K562 (cell line): ENCODE data around the gene FOXN3. TPM values are rescaled to one million over a fixed set of nuclear protein-coding genes. Genes with fewer than 3 reads are reported as not detected.

ENCODE experiments used
- ATAC-seq: fragments of 200-7000 bp; cut with Tn5 transposase; 3 replicates; pipeline ENCODE4 v1.9.1; 2020; ENCODE audit warnings: moderate library complexity
- BruUV-seq: library from RNA; stranded (reverse); fragments of 400-500 nt; replicated peaks from 2 replicates; lab custom pipeline; 2021; lab: Mats Ljungman, UMichigan
- CTCF ChIA-PET: fragments of 300-600 bp; formaldehyde crosslinking; extraction: SDS; loops from one replicate; lab custom pipeline; 2021; ENCODE audit warnings: low intra/inter-chr PET ratio; lab: Yijun Ruan, JAX
- POLR2A ChIA-PET: fragments of 300-600, 350-650 bp; sonication (Branson Sonifier 250); formaldehyde crosslinking; extraction: SDS; loops from one replicate; lab custom pipeline; 2021; ENCODE audit warnings: antibody characterized with exemption, inconsistent platforms; lab: Yijun Ruan, JAX
- DNase-seq, 4 experiments: peaks; one replicate each; pipeline versions ENCODE4 v3.0.0 to v3.0.0-alpha.2; 2011 to 2018; ENCODE audit warnings: low spot score in 3 of 4, mixed read lengths in 3 of 4; ENCODE audit errors: extremely low read depth in 1 of 4
- FAIRE-seq: peaks from 2 replicates; lab custom pipeline; 2011; peaks lifted over from hg19 to GRCh38; lab: Jason Lieb, UNC
- H2AFZ ChIP-seq: 2 replicates; pipeline ENCODE4 v1.6.0; 2011; ENCODE audit warnings: low read depth, low read length, control low read depth, inconsistent platforms
- H3K27ac ChIP-seq: fragments of 200-600 bp; 3 replicates; pipeline ENCODE4 v1.8.0; 2011; ENCODE audit warnings: low read depth, mild to moderate bottlenecking, control low read depth, inconsistent platforms, low read length, moderate library complexity, mixed read lengths; ENCODE audit errors: extremely low read depth
- H3K27me3 ChIP-seq, 2 experiments: fragments of 300-600 bp in 1 of 2; 2 replicates in 1 of 2; 3 replicates in 1 of 2; pipeline versions ENCODE4 v1.6.0 to v1.8.0; 2011; ENCODE audit warnings: inconsistent platforms in 2 of 2, low read length in 2 of 2, mild to moderate bottlenecking in 1 of 2, mixed read lengths in 1 of 2, moderate library complexity in 1 of 2; ENCODE audit not compliant: control insufficient read depth in 2 of 2, insufficient read depth in 2 of 2
- H3K36me3 ChIP-seq: fragments of 300-600 bp; 3 replicates; pipeline ENCODE4 v1.8.0; 2011; ENCODE audit warnings: mild to moderate bottlenecking, low read length, inconsistent platforms; ENCODE audit not compliant: control insufficient read depth, insufficient read depth
- H3K4me1 ChIP-seq, 2 experiments: fragments of 200-600 bp in 1 of 2; replicated peaks in 1 of 2; 2 replicates in 1 of 2; 3 replicates in 1 of 2; pipeline versions ENCODE4 v1.5.1 to v1.8.0; 2011; ENCODE audit warnings: inconsistent platforms in 2 of 2, low read length in 2 of 2, mild to moderate bottlenecking in 1 of 2, mixed read lengths in 1 of 2, moderate library complexity in 1 of 2; ENCODE audit not compliant: control insufficient read depth in 2 of 2, insufficient read depth in 2 of 2
- H3K4me2 ChIP-seq: 2 replicates; pipeline ENCODE4 v1.6.1; 2011; ENCODE audit warnings: low read length, control low read depth, inconsistent platforms, mixed read lengths; ENCODE audit not compliant: insufficient read depth
- H3K4me3 ChIP-seq: fragments of 200-600 bp; sonication (generic), shearing (Covaris generic); 2 replicates; pipeline ENCODE4 v1.5.1; 2016; ENCODE audit warnings: control low read depth, inconsistent platforms
- H3K79me2 ChIP-seq: fragments of 200-600 bp; 3 replicates; pipeline ENCODE4 v1.8.0; 2011; ENCODE audit warnings: low read length, inconsistent platforms; ENCODE audit not compliant: control insufficient read depth, insufficient read depth
- H3K9ac ChIP-seq, 2 experiments: 2 replicates each; pipeline versions ENCODE4 v1.6.0 to v1.6.1; 2011; ENCODE audit warnings: low read depth in 2 of 2, low read length in 2 of 2, control low read depth in 1 of 2, inconsistent platforms in 1 of 2, mild to moderate bottlenecking in 1 of 2, mixed read lengths in 1 of 2; ENCODE audit not compliant: insufficient read depth in 1 of 2
- H3K9me1 ChIP-seq: one replicate; pipeline ENCODE4 v1.6.0; 2011; ENCODE audit warnings: inconsistent platforms, mild to moderate bottlenecking, low read length, moderate library complexity; ENCODE audit not compliant: control insufficient read depth, insufficient read depth
- H3K9me3 ChIP-seq: replicated peaks from 2 replicates; pipeline ENCODE4 v1.5.1; 2011; ENCODE audit warnings: low read depth, low read length, inconsistent platforms; ENCODE audit not compliant: control insufficient read depth, insufficient read depth
- H4K20me1 ChIP-seq: replicated peaks from 2 replicates; pipeline ENCODE4 v1.6.1; 2011; ENCODE audit warnings: low read length, inconsistent platforms, mixed read lengths; ENCODE audit not compliant: control insufficient read depth, insufficient read depth
- CAMTA2 ChIP-seq: fragments of 250-450 bp; sonication (Bioruptor Pico); conservative IDR thresholded peaks from 2 replicates; pipeline ENCODE4 v1.5.1; 2022
- KDM4B ChIP-seq, 2 experiments: fragments of 450-650 bp in 1 of 2; sonication (generic) in 1 of 2; IDR thresholded peaks; 2 replicates each; pipeline ENCODE4 v1.6.1; 2016 to 2017; ENCODE audit warnings: borderline replicate concordance in 2 of 2, antibody characterized with exemption in 1 of 2, low read depth in 1 of 2, mild to moderate bottlenecking in 1 of 2
- RBM25 ChIP-seq: fragments of 200-400 bp; formaldehyde crosslinking; IDR thresholded peaks from 2 replicates; pipeline ENCODE4 v1.6.1; 2018; ENCODE audit warnings: low read length, low read depth, moderate library complexity; ENCODE audit not compliant: severe bottlenecking
- THAP12 ChIP-seq: fragments of 250-450 bp; sonication (Bioruptor Pico); IDR thresholded peaks from 2 replicates; pipeline ENCODE4 v1.9.0; 2021; ENCODE audit warnings: mild to moderate bottlenecking, inconsistent platforms
- WGBS: fragments of 100-300 bp; shearing (Covaris generic); methylation state at CpG from one replicate; pipeline ENCODE4 v1.1.6; 2016; ENCODE audit warnings: low coverage, mixed read lengths; ENCODE audit not compliant: insufficient coverage; ENCODE audit errors: missing lambda C conversion rate; 5-methylcytosine and 5-hydroxymethylcytosine counted together
- in situ Hi-C: fragments of 300-500 bp; cut with MboI; formaldehyde crosslinking; loops from 4 replicates; pipeline ENCODE4 v1.15.0; 2018; ENCODE audit warnings: inconsistent platforms, mixed read lengths
- intact Hi-C: fragments of 100-400 bp; cut with micrococcal nuclease; formaldehyde crosslinking; loops from 2 replicates; pipeline ENCODE4 v1.14.2; 2022
- polyA plus RNA-seq, 8 experiments: library from polyadenylated mRNA; depleted of rRNA in 4 of 8; stranded (reverse) in 5 of 8; unstranded in 3 of 8; fragments of >200 nt; fragmentation: Nextera tagmentation in 2 of 8; fragmentation: Illumina TruSeq in 1 of 8; extraction: Ambion mirVana in 2 of 8; extraction: Trizol in 1 of 8; gene quantifications; 2 replicates each; pipeline versions ENCODE4 v1.2.1 to v1.2.3, GENCODE V29; 2011 to 2014; ENCODE audit warnings: inconsistent platforms in 1 of 8, missing spikeins in 1 of 8
- total RNA-seq, 7 experiments: library from RNA; depleted of rRNA in 6 of 7; stranded (reverse); fragments of >200 nt in 6 of 7; fragmentation: Illumina TruSeq in 2 of 7; extraction: Trizol in 2 of 7; gene quantifications; 2 replicates each; pipeline versions ENCODE4 v1.2.1 to v1.2.3, GENCODE V29; 2011 to 2021; ENCODE audit warnings: low replicate concordance in 1 of 7

Gene FOXN3
- total and polyA plus RNA-seq, 9 of the 15 experiments (the other 6 are each of a cell fraction or from before 2014, with no cell fraction given) = 0.07 to 1.3 (median 0.40) TPM

- TF ChIP-seq THAP12 (CRISPR knock-in tag) (no peak), CAMTA2 (CRISPR knock-in tag) (no peak)
These were observed 33.9 kb downstream of the FOXN3 start (continued) for GRCh38 chr14:89382901-89383845.

- Histone ChIP-seq H2AFZ (no peak overlapping the region), H3K4me3 (no peak overlapping the region), H3K79me2 (no peaks in the 10 kb centered on the region), H3K27me3 (no peaks in the 10 kb centered on the region), H3K4me2 (no peak overlapping the region), H4K20me1 (no peaks in the 10 kb centered on the region), H3K9me1 (no peaks in the 10 kb centered on the region), H3K9ac (no peak overlapping the region), H3K4me1 (no peaks in the 10 kb centered on the region), H3K27ac (no peak overlapping the region), H3K36me3 (no peaks in the 10 kb centered on the region), H3K9me3 (no peaks in the 10 kb centered on the region)
- FAIRE-seq (no peak), ATAC-seq (no peak), DNase-seq (no peak)
- intact Hi-C loops = no loop called here
- ChIA-PET CTCF (no interaction called here), POLR2A (interaction anchor here (0.6 kb wide), 1 partner anchor 220 kb away, joined by 3 read pairs; no protein-coding TSS in a partner anchor)
- in situ Hi-C loops = no loop called here
- no peak for TF ChIP-seq KDM4B (IDR thresholded peaks at IDR 0.05; ENCODE audit: borderline replicate concordance in 2 of 2, low read depth in 1 of 2)
- peak; percentile 38 for TF ChIP-seq RBM25
- 2% methylated on average over 5 of the region's 5 CpGs for WGBS
- BruUV-seq = no TSS peak
These were observed 34.5 kb downstream of the FOXN3 start for GRCh38 chr14:89382487-89382886.
